Calu3 (cell line): Measurements from ENCODE around the gene RAF1. TPM values are rescaled to one million over a fixed set of nuclear protein-coding genes. Genes with fewer than 3 reads are reported as not detected.
"Not testable (repeated sequence)": the region's sequence is repeated elsewhere in the genome, so short reads cannot be mapped to it uniquely, and the experiment has no call there.

Source experiments
- BruUV-seq: library from RNA; stranded (reverse); fragments of 400-500 nt; replicated peaks from 2 replicates; lab custom pipeline; 2021; lab: Mats Ljungman, UMichigan
- CTCF ChIA-PET: fragments of 300-600 bp; sonication (Branson Sonifier 250); formaldehyde crosslinking; loops from one replicate; lab custom pipeline; 2022; ENCODE audit warnings: antibody characterized with exemption; lab: Charles Lee
- DNase-seq: peaks from one replicate; pipeline ENCODE4 v3.0.0; 2022
- H3K27ac Mint-ChIP-seq: one replicate; pipeline ENCODE4 v1.8.0; 2022; ENCODE audit warnings: mixed read lengths; ENCODE audit not compliant: unreplicated experiment
- H3K27me3 Mint-ChIP-seq: one replicate; pipeline ENCODE4 v1.8.0; 2022; ENCODE audit warnings: mixed read lengths; ENCODE audit not compliant: unreplicated experiment
- H3K36me3 Mint-ChIP-seq: one replicate; pipeline ENCODE4 v1.8.0; 2022; ENCODE audit warnings: mild to moderate bottlenecking, moderate library complexity, mixed read lengths; ENCODE audit not compliant: insufficient read depth, unreplicated experiment
- H3K4me1 Mint-ChIP-seq: one replicate; pipeline ENCODE4 v1.8.0; 2022; ENCODE audit warnings: mild to moderate bottlenecking, low read depth, mixed read lengths; ENCODE audit not compliant: unreplicated experiment
- H3K4me3 Mint-ChIP-seq: one replicate; pipeline ENCODE4 v1.8.0; 2022; ENCODE audit warnings: mild to moderate bottlenecking, low read depth, moderate library complexity, mixed read lengths; ENCODE audit not compliant: unreplicated experiment
- H3K9me3 Mint-ChIP-seq: one replicate; pipeline ENCODE4 v1.8.0; 2022; ENCODE audit warnings: low read depth, mixed read lengths; ENCODE audit not compliant: unreplicated experiment
- intact Hi-C: fragments of 100-400 bp; cut with micrococcal nuclease; formaldehyde crosslinking; loops from one replicate; pipeline ENCODE4 v1.10.0; 2022; ENCODE audit not compliant: unreplicated experiment
- total RNA-seq: library from RNA; stranded (reverse); gene quantifications from 2 replicates; pipeline ENCODE4 v1.2.3, GENCODE V29; 2022
- TF ChIP-seq, protein P1 (sequence below): fragments of 200-600 bp; IDR thresholded peaks from one replicate; pipeline ENCODE4 v1.8.0; 2022; ENCODE audit warnings: antibody characterized with exemption; ENCODE audit not compliant: unreplicated experiment

RAF1 gene
- total RNA-seq, 1 experiment from 2014 or later, result 69.3 TPM

DNA sequence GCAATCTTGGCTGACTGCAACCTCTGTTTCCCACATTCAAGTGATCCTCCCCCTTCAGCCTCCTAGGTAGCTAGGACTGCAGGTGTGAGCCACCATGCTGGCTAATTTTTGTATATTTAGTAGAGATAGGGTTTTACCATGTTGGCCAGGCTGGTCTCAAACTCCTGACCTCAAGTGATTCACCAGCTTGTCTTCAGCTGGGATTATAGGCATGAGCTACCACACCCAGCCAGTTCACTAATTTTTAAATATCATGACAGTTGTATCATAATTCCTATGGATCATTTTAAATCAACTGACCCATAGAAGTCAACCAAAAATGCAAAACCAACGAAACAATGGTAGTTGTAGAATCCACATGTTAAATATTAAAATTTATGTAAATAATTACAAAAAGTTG, 35.1 kb downstream of the RAF1 start:
- TF ChIP-seq, protein P1, sequence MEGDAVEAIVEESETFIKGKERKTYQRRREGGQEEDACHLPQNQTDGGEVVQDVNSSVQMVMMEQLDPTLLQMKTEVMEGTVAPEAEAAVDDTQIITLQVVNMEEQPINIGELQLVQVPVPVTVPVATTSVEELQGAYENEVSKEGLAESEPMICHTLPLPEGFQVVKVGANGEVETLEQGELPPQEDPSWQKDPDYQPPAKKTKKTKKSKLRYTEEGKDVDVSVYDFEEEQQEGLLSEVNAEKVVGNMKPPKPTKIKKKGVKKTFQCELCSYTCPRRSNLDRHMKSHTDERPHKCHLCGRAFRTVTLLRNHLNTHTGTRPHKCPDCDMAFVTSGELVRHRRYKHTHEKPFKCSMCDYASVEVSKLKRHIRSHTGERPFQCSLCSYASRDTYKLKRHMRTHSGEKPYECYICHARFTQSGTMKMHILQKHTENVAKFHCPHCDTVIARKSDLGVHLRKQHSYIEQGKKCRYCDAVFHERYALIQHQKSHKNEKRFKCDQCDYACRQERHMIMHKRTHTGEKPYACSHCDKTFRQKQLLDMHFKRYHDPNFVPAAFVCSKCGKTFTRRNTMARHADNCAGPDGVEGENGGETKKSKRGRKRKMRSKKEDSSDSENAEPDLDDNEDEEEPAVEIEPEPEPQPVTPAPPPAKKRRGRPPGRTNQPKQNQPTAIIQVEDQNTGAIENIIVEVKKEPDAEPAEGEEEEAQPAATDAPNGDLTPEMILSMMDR, result no peak
- CTCF ChIA-PET, result interaction anchor here (0.7 kb wide), 1 partner anchor 538 kb away, joined by 3 read pairs; no protein-coding TSS in a partner anchor
- H3K36me3 Mint-ChIP-seq, result no peaks in the 10 kb centered on the region
- intact Hi-C loops, result loop anchor here (5.0 kb wide), 1 partner anchor 33 kb away; the partner anchor contains the start of gene RAF1
- H3K27me3 Mint-ChIP-seq, result no peaks in the 10 kb centered on the region
- H3K4me1 Mint-ChIP-seq, result peaks cover 15% of the 10 kb centered on the region
- H3K4me3 Mint-ChIP-seq, result no peak overlapping the region
- BruUV-seq, result no TSS peak
- DNase-seq, result no peak
- no peak overlapping the region for H3K27ac Mint-ChIP-seq
- H3K9me3 Mint-ChIP-seq, result no peaks in the 10 kb centered on the region

DNA sequence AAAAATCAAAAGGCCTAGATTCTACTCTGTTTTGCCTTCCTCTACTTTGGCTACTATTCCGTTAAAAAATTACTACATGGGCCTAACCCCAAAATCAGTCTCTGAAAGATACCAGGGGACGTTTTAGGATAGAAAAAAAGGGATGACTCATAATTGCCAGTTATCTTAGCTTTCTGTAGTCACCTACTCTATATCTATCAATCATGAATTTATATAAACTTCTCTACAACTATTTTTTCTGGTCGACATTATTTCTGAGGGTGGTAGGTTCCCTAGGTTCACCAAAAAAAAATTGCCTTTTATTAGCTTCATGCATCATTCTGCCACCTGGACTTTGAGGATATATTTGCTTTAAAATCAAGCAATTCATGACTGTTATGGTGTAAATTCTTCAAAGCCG, 36.5 kb downstream of the RAF1 start:
- Mint-ChIP-seq H3K27ac (no peak overlapping the region), H3K36me3 (no peaks in the 10 kb centered on the region), H3K4me1 (peaks cover 20% of the 10 kb centered on the region), H3K9me3 (no peaks in the 10 kb centered on the region), H3K4me3 (no peak overlapping the region), H3K27me3 (no peaks in the 10 kb centered on the region)
- TF ChIP-seq, protein P1, result no peak
- intact Hi-C loops, result loop anchor here (5.0 kb wide), 1 partner anchor 35 kb away; the partner anchor contains the start of gene RAF1
- BruUV-seq, result no TSS peak
- DNase-seq, result no peak
- CTCF ChIA-PET, result interaction anchor here (0.5 kb wide), 1 partner anchor 1495 kb away, joined by 3 read pairs; no protein-coding TSS in a partner anchor

DNA sequence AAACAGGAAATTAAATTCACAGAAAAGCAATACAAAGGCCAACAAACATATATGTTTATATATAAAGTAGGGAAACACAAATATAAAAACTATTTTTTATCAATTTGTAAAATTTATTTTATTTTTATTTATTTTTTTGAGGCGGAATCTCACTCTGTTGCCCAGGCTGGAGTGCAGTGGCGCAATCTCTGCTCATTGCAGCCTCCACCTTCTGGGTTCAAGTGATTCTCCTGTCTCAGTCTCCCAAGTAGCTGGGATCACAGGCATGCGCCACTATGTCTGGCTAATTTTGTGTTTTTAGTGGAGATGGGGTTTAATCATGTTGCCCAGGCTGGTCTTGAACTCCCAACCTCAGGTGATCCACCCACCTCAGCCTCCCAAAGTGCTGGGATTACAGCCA, 39.0 kb downstream of the RAF1 start:
- CTCF ChIA-PET, DNase-seq, H3K9me3 Mint-ChIP-seq, H3K27ac Mint-ChIP-seq, H3K4me3 Mint-ChIP-seq, BruUV-seq, H3K36me3 Mint-ChIP-seq, H3K27me3 Mint-ChIP-seq: not testable (repeated sequence)
- H3K4me1 Mint-ChIP-seq, result peaks cover 17% of the 10 kb centered on the region
- intact Hi-C loops, result loop anchor here (5.0 kb wide), 1 partner anchor 37 kb away; the partner anchor contains the start of gene RAF1

DNA sequence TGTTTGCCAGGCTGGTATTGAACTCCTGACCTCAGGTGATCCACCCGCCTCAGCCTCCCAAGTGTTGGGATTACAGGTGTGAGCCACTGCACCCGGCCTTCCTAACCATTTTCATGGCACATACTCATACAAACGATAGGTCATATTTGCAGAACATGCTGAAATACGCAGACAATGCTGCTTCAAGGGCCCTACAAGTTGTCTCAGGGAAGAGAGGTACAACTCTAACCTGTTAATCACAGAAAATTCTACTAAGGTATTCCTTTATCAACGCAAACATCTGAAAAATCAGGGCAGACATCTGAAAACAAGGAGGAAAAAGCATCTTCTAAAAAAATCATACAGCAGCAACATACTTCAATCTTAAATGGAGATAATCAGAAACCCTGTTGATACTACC, 39.9 kb downstream of the RAF1 start:
- Mint-ChIP-seq H3K4me1 (peaks cover 10% of the 10 kb centered on the region), H3K27me3 (no peaks in the 10 kb centered on the region), H3K4me3 (no peak overlapping the region), H3K36me3 (no peaks in the 10 kb centered on the region), H3K9me3 (no peaks in the 10 kb centered on the region), H3K27ac (no peak overlapping the region)
- intact Hi-C loops, result no loop called here
- CTCF ChIA-PET, result no interaction called here
- TF ChIP-seq, protein P1, result no peak
- no TSS peak for BruUV-seq
- DNase-seq, result no peak

DNA sequence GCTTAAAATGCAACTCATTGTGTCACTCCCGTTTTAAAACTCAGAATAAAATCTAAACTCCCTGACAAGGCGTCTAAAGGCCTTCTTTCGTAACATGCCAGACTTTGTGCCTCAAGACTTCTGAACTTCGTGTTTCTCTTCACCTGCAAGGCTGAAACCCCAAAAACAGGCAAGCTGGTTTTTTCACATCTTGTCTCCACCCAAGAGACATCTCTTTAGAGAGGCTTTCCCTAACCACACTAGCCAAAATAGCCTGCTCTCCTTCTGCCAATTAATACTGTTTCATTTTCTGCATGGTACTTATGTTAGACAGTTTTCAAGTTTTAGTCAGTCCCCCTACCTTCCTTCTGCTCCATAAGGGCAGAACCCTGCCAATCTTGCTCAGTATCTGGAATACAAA, 41.6 kb downstream of the RAF1 start:
- H3K9me3 Mint-ChIP-seq, result no peaks in the 10 kb centered on the region
- BruUV-seq, result no TSS peak
- H3K36me3 Mint-ChIP-seq, result no peaks in the 10 kb centered on the region
- H3K4me1 Mint-ChIP-seq, result peaks cover 10% of the 10 kb centered on the region
- intact Hi-C loops, result no loop called here
- no peak overlapping the region for H3K4me3 Mint-ChIP-seq
- DNase-seq, result no peak
- no peak overlapping the region for H3K27ac Mint-ChIP-seq
- TF ChIP-seq, protein P1, result no peak
- CTCF ChIA-PET, result no interaction called here
- no peaks in the 10 kb centered on the region for H3K27me3 Mint-ChIP-seq
